Sigmoid colon (tissue), 7 donors: ENCODE data around the gene LINGO3. TPM values are rescaled to one million over a fixed set of nuclear protein-coding genes. Genes with fewer than 3 reads are reported as not detected.

ENCODE experiments used
- DNase-seq: peaks from one replicate; pipeline ENCODE4 v3.0.0-alpha.2; 2019
- H3K27ac ChIP-seq, 4 donors: fragments of 200-600 bp; sonication (generic); one replicate each; pipeline ENCODE4 v1.5.1; 2016 to 2019; ENCODE audit warnings: mild to moderate bottlenecking in 1 of 4
- H3K27me3 ChIP-seq, 3 donors: fragments of 200-600 bp; sonication (generic); one replicate each; pipeline ENCODE4 v1.5.1; 2019; ENCODE audit warnings: mild to moderate bottlenecking in 1 of 3
- H3K36me3 ChIP-seq, 4 donors: fragments of 200-600 bp; sonication (generic); one replicate each; pipeline ENCODE4 v1.5.1; 2016 to 2019
- H3K4me1 ChIP-seq, 4 donors: fragments of 200-600 bp; sonication (generic); one replicate each; pipeline ENCODE4 v1.5.1; 2017 to 2019
- H3K4me3 ChIP-seq, 4 donors: fragments of 200-600 bp; sonication (generic); one replicate each; pipeline ENCODE4 v1.5.1; 2017 to 2019; ENCODE audit warnings: mild to moderate bottlenecking in 2 of 4, moderate library complexity in 1 of 4
- H3K9me3 ChIP-seq, 4 donors: fragments of 200-600 bp in 3 of 4; sonication (generic) in 3 of 4; one replicate each; pipeline versions ENCODE4 v1.5.1 to v1.6.1; 2013 to 2019
- CTCF ChIP-seq, 4 experiments: fragments of 450-650 bp in 3 of 4; fragments of 200-600 bp in 1 of 4; IDR thresholded peaks; one replicate each; pipeline ENCODE4 v1.5.1; 2016 to 2019; ENCODE audit warnings: antibody characterized with exemption in 4 of 4, mild to moderate bottlenecking in 3 of 4, moderate library complexity in 2 of 4
- EP300 ChIP-seq, 4 donors: sonication (generic); formaldehyde crosslinking; IDR thresholded peaks; one replicate each; pipeline ENCODE4 v1.6.1; 2017; ENCODE audit warnings: antibody characterized with exemption in 4 of 4
- POLR2A ChIP-seq, 2 donors: fragments of 450-650 bp; IDR thresholded peaks; one replicate each; pipeline ENCODE4 v1.6.1; 2016; ENCODE audit warnings: antibody characterized with exemption in 2 of 2, mild to moderate bottlenecking in 2 of 2, moderate library complexity in 2 of 2
- POLR2AphosphoS5 ChIP-seq, 4 donors: sonication (generic); formaldehyde crosslinking; IDR thresholded peaks; one replicate each; pipeline ENCODE4 v1.6.1; 2017; ENCODE audit warnings: antibody characterized with exemption in 4 of 4
- WGBS, 2 donors: extraction: QIAGEN DNeasy Blood & Tissue Kit; methylation state at CpG; one replicate each; pipeline ENCODE4 v1.1.7; 2013; 5-methylcytosine and 5-hydroxymethylcytosine counted together
- intact Hi-C: fragments of 100-400 bp; cut with DNase I; formaldehyde crosslinking; loops from one replicate; pipeline ENCODE4 v1.15.1; 2023
- polyA plus RNA-seq, 3 donors: library from polyadenylated mRNA; stranded (reverse); fragments of 200-250 nt; gene quantifications; one replicate each; pipeline ENCODE4 v1.2.3, GENCODE V29; 2013
- total RNA-seq, 4 donors: library from RNA; depleted of rRNA; stranded (reverse); fragments of >200 nt; gene quantifications; one replicate each; pipeline ENCODE4 v1.1.0, GENCODE V29; 2016
- donor health status: healthy with polysubstance abuse.
- donor health status: Bipolar disorder and iron deficiency.
- donor health status: healthy.

Gene LINGO3
- total and polyA plus RNA-seq, 7 donors: 0.14 to 0.70 TPM; not detected in 5

- H3K27ac ChIP-seq: no peak overlapping the region
- no peaks in the 10 kb centered on the region for H3K27me3 ChIP-seq
- peaks cover 0 to 21% (median 16%) of the 10 kb centered on the region in 4 donors for H3K4me1 ChIP-seq
- WGBS, 2 donors: 93 to 97% methylated on average over 33 of the region's 33 CpGs
- H3K4me3 ChIP-seq: no peak overlapping the region
- no peak for DNase-seq
- peaks cover 0 to 32% (median 13%) of the 10 kb centered on the region in 4 donors for H3K36me3 ChIP-seq
- TF ChIP-seq CTCF (IDR thresholded peaks at IDR 0.05) (no peak), POLR2AphosphoS5 (IDR thresholded peaks at IDR 0.05) (no peak), EP300 (IDR thresholded peaks at IDR 0.05) (no peak), POLR2A (IDR thresholded peaks at IDR 0.05) (no peak)
- no peaks in the 10 kb centered on the region for H3K9me3 ChIP-seq
- intact Hi-C loops: no loop called here
Observed at GRCh38 chr19:2336528-2337328, 28.8 kb upstream of the LINGO3 start.

- Histone ChIP-seq H3K36me3 (peaks cover 0 to 24% (median 9%) of the 10 kb centered on the region in 4 donors), H3K4me1 (peaks cover 0 to 30% (median 24%) of the 10 kb centered on the region in 4 donors), H3K27ac (no peak overlapping the region), H3K27me3 (no peaks in the 10 kb centered on the region), H3K9me3 (no peaks in the 10 kb centered on the region), H3K4me3 (no peak overlapping the region)
- intact Hi-C loops: no loop called here
- TF ChIP-seq POLR2AphosphoS5 (IDR thresholded peaks at IDR 0.05): no peak
- TF ChIP-seq POLR2A (IDR thresholded peaks at IDR 0.05): no peak
- TF ChIP-seq EP300 (IDR thresholded peaks at IDR 0.05): no peak
- TF ChIP-seq CTCF (IDR thresholded peaks at IDR 0.05): no peak
- no peak for DNase-seq
- 64 to 95% methylated on average over 3 of the region's 3 CpGs for WGBS, 2 donors
Observed at GRCh38 chr19:2335848-2336247, 27.9 kb upstream of the LINGO3 start.

- H3K27ac ChIP-seq: no peak overlapping the region
- DNase-seq: no peak
- WGBS, 2 donors: 95% methylated on average over 26 of the region's 26 CpGs
- H3K36me3 ChIP-seq: peaks cover 0 to 17% (median 9%) of the 10 kb centered on the region in 4 donors
- no peaks in the 10 kb centered on the region for H3K27me3 ChIP-seq
- H3K4me3 ChIP-seq: no peak overlapping the region
- no peak for TF ChIP-seq CTCF (IDR thresholded peaks at IDR 0.05)
- TF ChIP-seq EP300 (IDR thresholded peaks at IDR 0.05): no peak
- TF ChIP-seq POLR2AphosphoS5 (IDR thresholded peaks at IDR 0.05): no peak
- TF ChIP-seq POLR2A (IDR thresholded peaks at IDR 0.05): no peak
- no peaks in the 10 kb centered on the region for H3K9me3 ChIP-seq
- peaks cover 0 to 36% (median 29%) of the 10 kb centered on the region in 4 donors for H3K4me1 ChIP-seq
- intact Hi-C loops: no loop called here
Observed at GRCh38 chr19:2334986-2335846, 27.3 kb upstream of the LINGO3 start.

GRCh38 chr19:2334426-2334825, 26.5 kb upstream of the LINGO3 start:
- WGBS, 2 donors: 91 to 94% methylated on average over 27 of the region's 27 CpGs
- no peak overlapping the region for H3K27ac ChIP-seq

More at GRCh38 chr19:2334426-2334825, 26.5 kb upstream of the LINGO3 start:
- Histone ChIP-seq H3K27me3 (no peaks in the 10 kb centered on the region), H3K36me3 (peaks cover 0 to 9% (median 2%) of the 10 kb centered on the region in 4 donors), H3K4me1 (peaks cover 0 to 44% (median 37%) of the 10 kb centered on the region in 4 donors), H3K9me3 (no peaks in the 10 kb centered on the region), H3K4me3 (no peak overlapping the region)
- TF ChIP-seq CTCF (IDR thresholded peaks at IDR 0.05) (no peak), POLR2AphosphoS5 (IDR thresholded peaks at IDR 0.05) (no peak), EP300 (IDR thresholded peaks at IDR 0.05) (no peak), POLR2A (IDR thresholded peaks at IDR 0.05) (no peak)
- intact Hi-C loops: no loop called here
- no peak for DNase-seq
